Measurements from ENCODE around the gene DPEP3.

The DPEP3 gene

DNA sequence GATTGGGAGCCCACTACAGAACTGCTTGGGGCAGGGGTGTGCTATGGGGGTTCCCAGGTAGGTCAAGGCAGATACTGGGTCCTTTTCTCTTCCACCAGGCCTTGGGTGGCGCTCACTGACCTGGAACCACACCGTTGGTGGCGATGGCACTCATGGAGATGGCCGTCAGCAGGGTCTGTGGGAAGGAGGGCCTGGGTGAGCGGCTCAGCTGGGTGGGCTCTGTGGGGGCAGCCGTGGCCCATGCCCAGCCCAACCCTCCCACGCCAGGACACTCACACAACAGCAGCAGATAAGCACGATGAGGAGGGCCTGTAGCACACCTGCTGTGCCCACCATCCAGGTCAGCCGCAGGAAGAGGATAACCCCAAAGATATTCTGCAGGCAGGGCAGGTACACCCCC, 22.7 kb downstream of the DPEP3 start:
- Histone ChIP-seq H3K27ac (ENCODE audit: insufficient read depth, low read length, poor library complexity, severe bottlenecking) (no peak overlapping the region), H3K27me3 (replicated peaks; ENCODE audit: control insufficient read depth, insufficient read depth, low read length, poor library complexity, severe bottlenecking) (no peaks in the 10 kb centered on the region), H3K4me1 (ENCODE audit: control insufficient read depth, insufficient read depth, low read length, poor library complexity, severe bottlenecking) (no peaks in the 10 kb centered on the region), H3K4me3 (ENCODE audit: insufficient read depth, low read depth, low read length, poor library complexity, severe bottlenecking) (no peak overlapping the region), H3K9me3 (ENCODE audit: control insufficient read depth, low read length) (no peaks in the 10 kb centered on the region), H3K36me3 (ENCODE audit: control insufficient read depth, insufficient read depth, low read length) (peaks cover 12% of the 10 kb centered on the region)
- no peak for DNase-seq

DNA sequence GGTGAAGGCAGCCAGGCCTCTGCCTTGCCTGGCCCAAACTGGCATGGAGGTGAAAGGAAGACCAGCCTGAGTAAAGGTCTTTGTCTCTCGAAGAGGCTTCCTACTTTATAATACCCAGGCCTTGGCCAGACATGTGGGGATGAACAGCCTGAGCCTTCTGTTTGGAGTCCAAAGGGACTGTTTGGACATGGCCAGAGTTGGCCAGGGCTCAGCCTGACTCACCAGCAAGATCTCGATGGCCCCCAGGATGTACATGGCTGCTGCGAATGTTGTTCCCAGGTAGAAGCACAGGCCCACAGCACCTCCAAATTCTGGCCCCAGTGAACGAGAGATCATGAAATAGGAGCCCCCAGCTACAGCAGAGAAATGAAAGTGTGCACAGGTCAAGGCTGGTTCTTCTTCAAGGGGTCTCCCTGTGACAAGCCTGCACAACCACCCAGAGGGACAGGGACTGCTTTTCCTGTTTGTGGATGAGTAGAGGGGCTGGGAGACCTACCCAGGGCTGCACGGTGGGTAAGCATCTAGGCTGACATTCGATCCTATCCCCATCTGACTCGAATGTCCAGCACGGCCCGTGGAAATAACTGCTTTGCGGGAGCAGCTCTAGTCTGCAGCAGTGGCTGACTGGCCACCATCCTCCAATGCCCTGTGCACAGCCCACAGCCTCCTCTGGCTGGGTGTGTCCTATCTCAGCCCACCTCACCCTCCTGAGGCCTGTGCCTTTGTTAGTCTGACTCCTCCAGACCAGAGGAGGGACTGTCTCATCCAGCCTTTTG, 25.7 kb downstream of the DPEP3 start:
- Histone ChIP-seq H3K27me3 (replicated peaks; ENCODE audit: control insufficient read depth, insufficient read depth, low read length, poor library complexity, severe bottlenecking) (no peaks in the 10 kb centered on the region), H3K36me3 (ENCODE audit: control insufficient read depth, insufficient read depth, low read length) (peaks cover 10% of the 10 kb centered on the region), H3K27ac (ENCODE audit: insufficient read depth, low read length, poor library complexity, severe bottlenecking) (no peak overlapping the region), H3K4me3 (ENCODE audit: insufficient read depth, low read depth, low read length, poor library complexity, severe bottlenecking) (no peak overlapping the region), H3K9me3 (ENCODE audit: control insufficient read depth, low read length) (no peaks in the 10 kb centered on the region), H3K4me1 (ENCODE audit: control insufficient read depth, insufficient read depth, low read length, poor library complexity, severe bottlenecking) (no peaks in the 10 kb centered on the region)
- DNase-seq, result no peak

DNA sequence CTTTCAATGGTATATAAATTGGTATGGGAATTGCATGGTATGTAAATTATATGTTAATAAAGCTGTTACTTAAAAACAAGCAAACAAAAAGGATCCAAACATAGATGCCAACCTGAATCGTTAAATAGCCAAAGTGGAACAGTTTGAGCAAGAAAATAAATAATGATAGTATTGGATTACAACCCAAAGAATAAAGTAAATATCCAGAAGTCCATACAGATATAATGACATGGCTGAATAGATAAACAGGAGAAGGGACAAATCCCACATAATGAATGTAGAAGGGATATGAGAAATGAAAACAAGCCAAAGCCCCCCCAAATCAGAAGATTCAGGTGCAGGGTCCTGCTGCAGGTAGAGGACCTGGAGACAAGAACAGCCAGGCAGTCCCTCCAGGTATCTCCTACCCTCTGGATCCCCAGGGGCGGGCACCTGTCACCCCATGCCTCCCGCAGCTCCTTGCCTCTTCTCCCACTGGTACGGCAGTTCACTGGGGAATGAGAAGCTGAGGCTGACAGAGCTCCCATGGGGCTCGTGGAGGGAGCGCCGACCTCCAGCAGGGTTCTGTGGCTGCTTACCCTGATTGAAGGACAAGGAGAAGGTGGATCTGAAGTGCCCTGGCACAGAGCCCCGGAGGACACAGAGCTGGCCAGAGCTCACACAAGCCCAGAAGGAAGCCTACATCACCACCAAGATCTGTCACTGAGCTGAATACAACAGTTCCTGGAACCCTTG, 26.5 kb downstream of the DPEP3 start:
- Histone ChIP-seq H3K9me3 (ENCODE audit: control insufficient read depth, low read length) (no peaks in the 10 kb centered on the region), H3K36me3 (ENCODE audit: control insufficient read depth, insufficient read depth, low read length) (peaks cover 11% of the 10 kb centered on the region)
- no peak for DNase-seq

DNA sequence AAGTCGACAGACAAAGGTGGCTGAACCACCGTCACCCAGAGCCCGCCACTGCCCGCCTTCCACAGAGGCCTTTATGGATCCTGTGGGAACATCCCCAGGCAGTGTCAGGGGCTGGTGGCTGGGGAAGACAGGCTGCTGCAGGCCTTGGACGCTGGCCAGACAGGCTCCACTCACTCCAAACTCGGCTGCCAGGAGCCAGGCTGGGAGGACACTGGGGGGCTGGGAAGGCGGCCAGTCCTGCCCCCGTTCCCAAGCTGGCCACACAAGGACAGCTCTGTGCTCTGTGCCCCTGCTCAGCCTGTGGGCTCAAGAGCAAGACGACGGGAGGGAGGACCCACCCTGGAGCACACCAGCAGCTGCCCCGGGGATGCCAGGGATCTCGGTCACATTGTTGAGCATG, 28.8 kb downstream of the DPEP3 start:
- peaks cover 15% of the 10 kb centered on the region for H3K36me3 ChIP-seq (ENCODE audit: control insufficient read depth, insufficient read depth, low read length)
- no peaks in the 10 kb centered on the region for H3K27me3 ChIP-seq (replicated peaks; ENCODE audit: control insufficient read depth, insufficient read depth, low read length, poor library complexity, severe bottlenecking)
- DNase-seq, result no peak
- no peak overlapping the region for H3K27ac ChIP-seq (ENCODE audit: insufficient read depth, low read length, poor library complexity, severe bottlenecking)
- H3K4me3 ChIP-seq (ENCODE audit: insufficient read depth, low read depth, low read length, poor library complexity, severe bottlenecking), result no peak overlapping the region
- H3K9me3 ChIP-seq (ENCODE audit: control insufficient read depth, low read length), result no peaks in the 10 kb centered on the region
- no peaks in the 10 kb centered on the region for H3K4me1 ChIP-seq (ENCODE audit: control insufficient read depth, insufficient read depth, low read length, poor library complexity, severe bottlenecking)

More for the DNA sequence above, 26.5 kb downstream of the DPEP3 start:
- Histone ChIP-seq H3K4me3 (ENCODE audit: insufficient read depth, low read depth, low read length, poor library complexity, severe bottlenecking) (no peak overlapping the region), H3K27me3 (replicated peaks; ENCODE audit: control insufficient read depth, insufficient read depth, low read length, poor library complexity, severe bottlenecking) (no peaks in the 10 kb centered on the region), H3K27ac (ENCODE audit: insufficient read depth, low read length, poor library complexity, severe bottlenecking) (no peak overlapping the region), H3K4me1 (ENCODE audit: control insufficient read depth, insufficient read depth, low read length, poor library complexity, severe bottlenecking) (no peaks in the 10 kb centered on the region)

DNA sequence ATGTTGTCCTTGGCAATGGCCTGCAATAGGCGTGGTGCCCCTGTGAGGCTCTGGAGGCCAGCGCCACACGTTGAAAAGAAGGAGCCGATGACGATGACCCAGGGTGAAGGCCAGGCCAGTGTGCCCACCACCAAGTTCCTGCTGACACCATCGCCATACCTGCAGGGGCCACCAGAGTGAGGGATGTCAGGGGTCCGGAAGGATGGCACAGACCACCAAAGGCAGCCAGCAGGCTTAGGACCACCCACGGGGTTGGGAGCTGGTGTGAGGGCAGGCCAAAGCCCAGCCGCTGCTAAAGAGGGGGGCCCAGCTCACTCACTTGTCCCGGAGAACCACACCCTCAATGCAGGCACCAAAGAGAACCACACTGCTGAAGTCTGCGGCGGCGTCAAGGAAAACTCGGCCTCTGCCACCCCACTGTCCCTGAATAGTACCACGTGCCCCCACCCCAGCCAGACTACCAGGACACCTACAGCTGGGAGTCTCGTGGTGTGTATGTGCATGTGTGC, 29.9 kb downstream of the DPEP3 start:
- H3K36me3 ChIP-seq (ENCODE audit: control insufficient read depth, insufficient read depth, low read length), result peaks cover 24% of the 10 kb centered on the region
- H3K27ac ChIP-seq (ENCODE audit: insufficient read depth, low read length, poor library complexity, severe bottlenecking), result no peak overlapping the region
- no peak overlapping the region for H3K4me3 ChIP-seq (ENCODE audit: insufficient read depth, low read depth, low read length, poor library complexity, severe bottlenecking)

DNA sequence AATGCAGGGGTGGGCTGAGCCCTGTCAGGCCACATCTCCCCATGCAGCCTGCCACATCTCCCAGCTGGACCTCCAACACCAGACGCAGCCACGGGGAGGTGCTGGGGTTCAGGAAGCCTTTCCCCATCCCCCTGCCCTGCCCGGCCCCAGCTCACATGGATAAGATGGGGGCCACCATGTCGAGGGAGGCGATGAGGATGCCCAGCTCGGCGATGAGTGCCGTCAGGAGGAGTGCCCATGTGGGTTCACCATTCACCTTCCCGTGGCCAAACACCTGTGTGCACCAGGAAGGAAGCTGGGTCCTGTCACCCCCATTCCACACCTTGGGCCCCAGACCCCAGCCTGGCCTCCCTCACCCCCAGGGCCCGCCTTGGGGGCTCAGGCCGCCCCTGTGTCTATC, 30.7 kb downstream of the DPEP3 start:
- no peaks in the 10 kb centered on the region for H3K9me3 ChIP-seq (ENCODE audit: control insufficient read depth, low read length)
- no peaks in the 10 kb centered on the region for H3K4me1 ChIP-seq (ENCODE audit: control insufficient read depth, insufficient read depth, low read length, poor library complexity, severe bottlenecking)
- no peak overlapping the region for H3K4me3 ChIP-seq (ENCODE audit: insufficient read depth, low read depth, low read length, poor library complexity, severe bottlenecking)
- H3K27ac ChIP-seq (ENCODE audit: insufficient read depth, low read length, poor library complexity, severe bottlenecking), result no peak overlapping the region
- no peak for DNase-seq
- no peaks in the 10 kb centered on the region for H3K27me3 ChIP-seq (replicated peaks; ENCODE audit: control insufficient read depth, insufficient read depth, low read length, poor library complexity, severe bottlenecking)
- peaks cover 29% of the 10 kb centered on the region for H3K36me3 ChIP-seq (ENCODE audit: control insufficient read depth, insufficient read depth, low read length)

More for the DNA sequence above, 29.9 kb downstream of the DPEP3 start:
- Histone ChIP-seq H3K4me1 (ENCODE audit: control insufficient read depth, insufficient read depth, low read length, poor library complexity, severe bottlenecking) (no peaks in the 10 kb centered on the region), H3K27me3 (replicated peaks; ENCODE audit: control insufficient read depth, insufficient read depth, low read length, poor library complexity, severe bottlenecking) (no peaks in the 10 kb centered on the region), H3K9me3 (ENCODE audit: control insufficient read depth, low read length) (no peaks in the 10 kb centered on the region)
- no peak for DNase-seq

DNA sequence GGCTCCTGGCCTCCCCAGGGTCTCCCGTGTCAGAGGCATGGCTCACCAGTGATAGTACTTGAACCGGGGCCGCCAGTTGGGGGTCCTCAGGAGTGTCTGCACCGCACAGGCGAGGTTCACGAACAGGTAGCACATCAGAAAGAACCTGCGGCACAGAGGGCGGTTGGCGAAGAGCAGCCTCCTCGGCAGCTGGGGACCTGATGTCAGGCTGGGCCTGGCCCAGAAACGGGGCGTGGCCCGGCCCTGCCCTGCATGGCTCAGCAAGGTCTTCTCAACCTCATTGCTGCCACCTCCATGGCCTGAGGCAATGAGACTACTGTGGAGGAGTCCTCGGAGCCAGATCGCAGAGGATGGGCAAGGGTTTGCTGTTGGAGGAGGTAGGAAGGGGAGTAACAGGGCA, 32.3 kb downstream of the DPEP3 start:
- Histone ChIP-seq H3K27me3 (replicated peaks; ENCODE audit: control insufficient read depth, insufficient read depth, low read length, poor library complexity, severe bottlenecking) (no peaks in the 10 kb centered on the region), H3K4me3 (ENCODE audit: insufficient read depth, low read depth, low read length, poor library complexity, severe bottlenecking) (no peak overlapping the region), H3K4me1 (ENCODE audit: control insufficient read depth, insufficient read depth, low read length, poor library complexity, severe bottlenecking) (no peaks in the 10 kb centered on the region), H3K9me3 (ENCODE audit: control insufficient read depth, low read length) (no peaks in the 10 kb centered on the region), H3K27ac (ENCODE audit: insufficient read depth, low read length, poor library complexity, severe bottlenecking) (no peak overlapping the region), H3K36me3 (ENCODE audit: control insufficient read depth, insufficient read depth, low read length) (peaks cover 28% of the 10 kb centered on the region)
- DNase-seq, result no peak

DNA sequence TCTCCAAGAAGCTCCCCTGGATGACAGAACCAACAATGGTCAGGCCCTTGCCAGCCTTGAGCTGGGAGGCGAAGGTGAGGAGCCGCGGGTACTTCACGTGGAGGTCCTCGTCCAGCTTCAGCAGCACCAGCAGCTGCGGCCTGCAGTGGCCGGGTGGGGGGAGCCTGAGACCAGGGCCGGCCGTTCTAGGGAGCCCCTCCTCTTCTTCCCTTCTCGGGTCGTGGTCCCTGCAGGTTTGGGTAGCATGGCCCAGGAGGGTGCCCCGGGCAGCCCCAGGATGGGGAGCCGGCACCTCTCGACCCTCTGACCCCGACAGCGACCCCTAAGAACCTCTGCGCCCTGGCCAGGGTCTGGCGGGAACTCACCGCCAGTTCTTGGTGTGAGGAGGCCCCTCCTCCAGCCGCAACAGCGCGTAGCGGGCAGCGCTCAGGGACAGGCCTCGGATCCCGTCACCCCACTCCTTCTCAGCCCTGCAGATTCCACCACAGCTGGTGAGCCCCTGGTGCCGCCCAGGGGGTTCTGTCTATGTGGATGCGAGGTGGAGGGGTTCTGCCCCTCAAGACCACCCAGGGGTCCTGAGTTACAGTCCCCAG, 33.2 kb downstream of the DPEP3 start:
- Histone ChIP-seq H3K4me3 (ENCODE audit: insufficient read depth, low read depth, low read length, poor library complexity, severe bottlenecking) (no peak overlapping the region), H3K27ac (ENCODE audit: insufficient read depth, low read length, poor library complexity, severe bottlenecking) (no peak overlapping the region), H3K4me1 (ENCODE audit: control insufficient read depth, insufficient read depth, low read length, poor library complexity, severe bottlenecking) (peaks cover 1% of the 10 kb centered on the region), H3K9me3 (ENCODE audit: control insufficient read depth, low read length) (no peaks in the 10 kb centered on the region), H3K36me3 (ENCODE audit: control insufficient read depth, insufficient read depth, low read length) (peaks cover 28% of the 10 kb centered on the region), H3K27me3 (replicated peaks; ENCODE audit: control insufficient read depth, insufficient read depth, low read length, poor library complexity, severe bottlenecking) (no peaks in the 10 kb centered on the region)
- DNase-seq, result no peak

DNA sequence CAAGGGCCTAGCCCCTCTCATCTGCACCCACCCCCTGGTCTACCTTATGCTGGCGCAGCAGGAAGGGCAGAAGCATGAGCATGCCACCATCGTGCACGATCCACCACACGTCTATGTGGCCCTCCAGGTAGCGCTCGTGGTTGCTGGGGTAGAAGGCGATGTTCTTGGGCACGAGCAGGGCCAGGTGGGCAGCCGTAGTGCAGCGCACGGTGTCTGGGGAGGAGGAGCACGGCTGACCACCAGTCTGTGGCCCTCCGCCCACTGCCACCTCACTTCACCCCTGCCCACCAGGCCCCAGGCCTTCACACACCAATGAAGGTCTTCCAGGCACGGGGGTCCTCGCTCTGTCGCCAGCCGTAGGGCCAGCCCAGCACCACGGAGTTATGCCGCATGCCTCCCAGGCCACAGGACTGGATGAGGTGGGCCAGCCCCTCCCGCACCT, 34.1 kb downstream of the DPEP3 start:
- Histone ChIP-seq H3K4me3 (ENCODE audit: insufficient read depth, low read depth, low read length, poor library complexity, severe bottlenecking) (no peak overlapping the region), H3K27me3 (replicated peaks; ENCODE audit: control insufficient read depth, insufficient read depth, low read length, poor library complexity, severe bottlenecking) (no peaks in the 10 kb centered on the region), H3K4me1 (ENCODE audit: control insufficient read depth, insufficient read depth, low read length, poor library complexity, severe bottlenecking) (peaks cover 7% of the 10 kb centered on the region), H3K9me3 (ENCODE audit: control insufficient read depth, low read length) (no peaks in the 10 kb centered on the region), H3K27ac (ENCODE audit: insufficient read depth, low read length, poor library complexity, severe bottlenecking) (no peak overlapping the region), H3K36me3 (ENCODE audit: control insufficient read depth, insufficient read depth, low read length) (peaks cover 28% of the 10 kb centered on the region)
- DNase-seq, result no peak

Data from effector memory CD4-positive, alpha-beta T cell (primary cell).